Measurements from ENCODE around the gene TAS2R38. TPM values are rescaled to one million over a fixed set of nuclear protein-coding genes. Genes with fewer than 3 reads are reported as not detected.

The TAS2R38 gene
- total RNA-seq, 1 experiment from 2014 or later, result not detected

DNA sequence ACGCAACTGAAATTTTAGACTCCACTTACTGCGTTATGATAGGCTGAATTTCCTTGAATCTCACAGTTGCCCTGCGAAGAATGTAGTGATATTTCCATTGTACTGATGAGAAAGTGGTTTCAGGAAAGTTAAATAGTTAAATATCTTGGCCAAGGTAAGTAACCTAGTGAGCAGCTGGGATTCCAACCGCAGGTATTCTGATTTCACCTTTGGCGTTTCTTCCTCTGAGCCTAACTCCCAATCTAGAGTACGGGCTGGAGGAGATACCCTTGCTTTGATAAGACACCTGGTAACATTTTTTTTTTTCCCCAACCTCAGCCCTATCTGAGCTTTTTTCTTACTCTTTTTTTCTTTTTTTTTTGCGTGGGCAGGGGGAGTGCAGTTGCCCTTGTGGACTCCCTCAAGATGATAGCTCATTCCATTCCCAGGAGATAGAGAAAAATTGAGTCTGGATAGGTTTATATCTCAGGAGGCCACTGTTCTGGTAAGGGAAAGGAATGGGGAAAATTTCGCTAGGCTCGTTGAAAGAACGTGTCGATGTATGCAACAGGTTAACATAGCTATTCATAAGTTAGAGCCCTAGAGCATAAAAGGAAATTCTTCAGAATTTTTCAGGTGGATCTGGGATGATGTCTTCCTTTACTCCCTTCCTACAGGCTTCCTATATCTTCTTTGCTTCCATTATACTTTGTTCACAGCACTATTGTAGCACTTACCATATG lies 3.1 kb upstream of the TAS2R38 start:
- no peaks in the 10 kb centered on the region; a peak in 1 of 5 replicates for H3K9me3 Mint-ChIP-seq
- no peak overlapping the region for H3K27ac ChIP-seq (ENCODE audit: insufficient read length, low read depth, low read length)
- H4K91ac ChIP-seq (ENCODE audit: insufficient read length, low read depth, low read length), result no peak overlapping the region
- no CpG with 5 or more reads among the region's 11 CpGs for WGBS (ENCODE audit: extremely low coverage, insufficient read length, low lambda C conversion rate)
- H2BK5ac ChIP-seq (ENCODE audit: insufficient read length, low read length), result no peak overlapping the region
- no peak for TF ChIP-seq CTCF (conservative IDR thresholded peaks at IDR 0.05)
- H4K8ac ChIP-seq (replicated peaks; ENCODE audit: insufficient read length, low read depth, low read length), result no peak overlapping the region
- H3K36me3 Mint-ChIP-seq (ENCODE audit: insufficient read depth in 1 of 3, low read depth in 3 of 3), result no peaks in the 10 kb centered on the region; a peak in 1 of 7 replicates
- H3T11ph ChIP-seq (ENCODE audit: low read length), result no peak overlapping the region
- H2BK20ac ChIP-seq (ENCODE audit: low read depth, low read length, poor library complexity, severe bottlenecking), result no peak overlapping the region
- no peak overlapping the region for H3K23ac ChIP-seq (ENCODE audit: insufficient read length, low read depth, low read length)
- H2BK120ac ChIP-seq (ENCODE audit: low read depth, low read length, poor library complexity, severe bottlenecking), result no peak overlapping the region
- H3K4me2 ChIP-seq (ENCODE audit: insufficient read depth, insufficient read length, low read length), result peak overlapping the region; percentile 39
- no peak overlapping the region for H3K18ac ChIP-seq (ENCODE audit: insufficient read length, low read depth, low read length)
- H3K27me3 ChIP-seq (ENCODE audit: insufficient read depth, low read length), result no peaks in the 10 kb centered on the region
- H4K5ac ChIP-seq (ENCODE audit: insufficient read length, low read depth, low read length), result no peak overlapping the region
- H3K27me3 Mint-ChIP-seq (ENCODE audit: low read depth), result peaks cover 14% of the 10 kb centered on the region; the same call in 1 of the 2 replicates
- no peak overlapping the region for H3K56ac ChIP-seq (ENCODE audit: insufficient read length, low read depth, low read length)
- H2BK12ac ChIP-seq (ENCODE audit: insufficient read length, low read depth, low read length), result no peak overlapping the region
- no peaks in the 10 kb centered on the region for H3K79me2 ChIP-seq (ENCODE audit: insufficient read depth, low read length)
- H3K79me1 ChIP-seq (ENCODE audit: insufficient read depth, low read depth, low read length, poor library complexity, severe bottlenecking), result no peaks in the 10 kb centered on the region
- H3K27ac Mint-ChIP-seq, result no peak overlapping the region
- no peaks in the 10 kb centered on the region for H3K4me1 ChIP-seq (ENCODE audit: insufficient read depth, low read length)
- no peak overlapping the region for H3K4ac ChIP-seq (ENCODE audit: low read depth, low read length)
- no peak overlapping the region for H3K14ac ChIP-seq (ENCODE audit: insufficient read depth, low read length)
- peak overlapping the region in 1 of 2 experiments; percentile 64; a peak in 2 of 5 replicates for H3K4me3 Mint-ChIP-seq
- no peak overlapping the region for H2AK5ac ChIP-seq (ENCODE audit: insufficient read length, low read length)
- H4K20me1 ChIP-seq (ENCODE audit: control insufficient read depth, insufficient read depth, insufficient read length), result no peaks in the 10 kb centered on the region
- H3K4me1 Mint-ChIP-seq, result peaks cover 8 to 14% of the 10 kb centered on the region in 2 experiments
- no peak overlapping the region for H2BK15ac ChIP-seq (ENCODE audit: low read depth, low read length)
- peak overlapping the region; percentile 60 for H2AFZ ChIP-seq (ENCODE audit: low read length)
- peaks cover 6% of the 10 kb centered on the region for H3K9me3 ChIP-seq (ENCODE audit: control insufficient read depth, low read depth, low read length)
- DNase-seq, result no peak
- H3K23me2 ChIP-seq (ENCODE audit: insufficient read length, low read depth, low read length, poor library complexity, severe bottlenecking), result no peaks in the 10 kb centered on the region
- H3K9ac ChIP-seq (ENCODE audit: extremely low read depth, insufficient read length, low read length), result no peak overlapping the region

Measured in H9 (cell line).